Stimulated activated CD8-positive, alpha-beta memory T cell treated with anti-CD3 and anti-CD28 coated beads, Interleukin-2, amount 100 ng/mL, for 48 hours (primary cell): ENCODE measurements around the gene TRAF2.

Experiments
- DNase-seq, 2 donors: peaks; one replicate each; pipeline ENCODE4 v3.0.0-alpha.2; 2020; ENCODE audit warnings: low read depth in 2 of 2

The TRAF2 gene

GRCh38 chr9:136913701-136914438, 27.6 kb downstream of the TRAF2 start:
- no peak for DNase-seq

DNA sequence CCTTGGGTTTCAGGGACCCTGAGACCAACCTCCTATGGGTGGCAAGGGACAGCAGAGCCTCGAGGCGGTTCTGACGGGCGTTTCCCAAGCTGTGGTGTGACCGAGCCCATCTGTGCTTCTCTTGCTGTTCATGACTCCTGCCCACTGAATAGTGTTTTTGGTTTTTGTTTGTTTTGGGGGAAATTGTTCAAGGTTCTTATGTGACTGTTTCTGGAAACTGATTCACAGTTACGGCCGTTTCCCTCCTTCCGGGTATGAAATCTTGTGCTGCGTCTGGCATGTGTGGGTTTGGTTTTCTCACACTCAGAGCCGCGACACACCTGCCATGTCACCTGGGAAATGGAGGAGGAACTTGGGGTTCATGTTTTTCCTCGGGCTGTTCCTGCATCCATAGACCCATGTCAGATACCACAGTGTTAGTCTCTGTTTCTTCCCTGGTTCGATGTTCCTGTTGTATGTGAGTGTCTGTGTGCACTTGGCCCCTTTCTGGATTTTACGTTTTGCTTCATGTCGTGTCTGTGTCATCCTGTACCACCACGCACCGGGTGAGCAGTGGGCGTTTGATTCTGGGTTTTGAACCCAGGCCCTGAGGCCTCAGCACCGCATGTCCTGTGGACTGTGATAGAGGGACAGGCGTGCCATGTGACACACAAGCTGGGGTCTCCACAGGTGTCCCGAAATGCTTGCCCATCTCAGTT, 29.5 kb downstream of the TRAF2 start:
- DNase-seq, result no peak

DNA sequence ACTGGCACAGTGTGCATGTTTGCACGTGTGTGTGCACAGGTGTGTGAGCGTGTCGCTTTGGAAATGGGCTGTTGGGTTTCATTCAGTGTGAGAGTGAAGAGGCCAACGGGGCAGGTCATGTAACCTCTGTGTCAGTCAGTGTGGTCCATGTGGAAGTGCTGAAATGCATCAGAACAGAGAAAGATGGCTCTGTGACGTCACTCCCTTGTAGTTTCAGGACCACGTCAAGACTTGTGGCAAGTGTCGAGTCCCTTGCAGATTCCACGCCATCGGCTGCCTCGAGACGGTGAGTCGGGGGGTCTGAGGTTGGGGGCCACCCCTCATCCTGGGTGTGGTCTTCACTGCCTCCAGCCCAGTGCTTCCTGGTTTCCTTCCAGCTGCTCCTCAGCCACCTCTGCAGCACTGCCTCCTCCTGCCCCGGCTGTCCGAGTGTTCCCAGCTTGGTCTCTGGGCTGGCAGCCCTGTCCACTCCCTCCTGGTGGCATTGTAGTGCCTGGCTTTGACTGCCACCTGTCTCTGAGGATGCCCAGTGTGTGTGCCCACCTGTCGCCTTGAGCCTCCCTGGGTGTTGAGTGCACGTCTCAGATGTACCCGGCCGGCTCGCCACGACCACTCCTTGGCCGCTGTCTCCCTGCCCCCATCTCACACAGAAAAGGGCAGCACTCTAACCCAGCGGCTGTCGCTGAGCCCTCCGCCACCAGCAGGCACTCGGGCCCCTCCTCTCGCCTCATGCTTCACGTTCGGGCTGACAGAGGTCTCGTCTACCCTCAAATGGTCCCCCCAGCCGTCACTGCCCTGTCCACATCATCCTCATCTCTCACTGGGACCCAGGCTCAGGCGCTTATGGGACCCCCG, 30.2 kb downstream of the TRAF2 start:
- no peak for DNase-seq

DNA sequence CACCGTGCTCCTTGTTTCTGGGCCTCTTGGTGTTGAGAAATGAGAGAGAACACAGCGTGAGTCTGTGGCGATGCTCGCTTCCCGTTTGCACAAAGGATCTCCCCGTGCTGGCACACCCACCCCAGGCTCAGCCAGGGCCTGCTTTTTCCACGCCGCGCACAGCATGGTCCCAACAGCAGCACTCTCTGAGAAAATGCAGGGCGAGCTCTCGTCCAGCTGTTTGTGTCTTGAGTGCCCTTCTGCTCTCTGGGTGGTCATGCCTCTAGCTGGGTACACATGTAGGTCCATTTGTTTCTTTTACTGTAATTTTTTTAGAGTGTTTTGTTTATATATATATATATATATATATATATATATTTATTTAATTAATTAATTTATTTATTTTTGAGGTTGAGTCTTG, 31.6 kb downstream of the TRAF2 start:
- no peak for DNase-seq

DNA sequence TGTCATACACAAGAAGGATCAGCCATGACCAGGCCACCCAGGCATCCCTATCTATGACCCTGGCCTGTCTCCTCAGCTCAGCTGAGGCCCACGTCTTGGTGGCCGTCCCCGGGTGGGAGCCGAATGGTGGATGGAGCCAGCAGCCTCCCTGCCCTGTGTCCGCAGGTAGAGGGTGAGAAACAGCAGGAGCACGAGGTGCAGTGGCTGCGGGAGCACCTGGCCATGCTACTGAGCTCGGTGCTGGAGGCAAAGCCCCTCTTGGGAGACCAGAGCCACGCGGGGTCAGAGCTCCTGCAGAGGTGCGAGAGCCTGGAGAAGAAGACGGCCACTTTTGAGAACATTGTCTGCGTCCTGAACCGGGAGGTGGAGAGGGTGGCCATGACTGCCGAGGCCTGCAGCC, 33.8 kb downstream of the TRAF2 start:
- no peak for DNase-seq

DNA sequence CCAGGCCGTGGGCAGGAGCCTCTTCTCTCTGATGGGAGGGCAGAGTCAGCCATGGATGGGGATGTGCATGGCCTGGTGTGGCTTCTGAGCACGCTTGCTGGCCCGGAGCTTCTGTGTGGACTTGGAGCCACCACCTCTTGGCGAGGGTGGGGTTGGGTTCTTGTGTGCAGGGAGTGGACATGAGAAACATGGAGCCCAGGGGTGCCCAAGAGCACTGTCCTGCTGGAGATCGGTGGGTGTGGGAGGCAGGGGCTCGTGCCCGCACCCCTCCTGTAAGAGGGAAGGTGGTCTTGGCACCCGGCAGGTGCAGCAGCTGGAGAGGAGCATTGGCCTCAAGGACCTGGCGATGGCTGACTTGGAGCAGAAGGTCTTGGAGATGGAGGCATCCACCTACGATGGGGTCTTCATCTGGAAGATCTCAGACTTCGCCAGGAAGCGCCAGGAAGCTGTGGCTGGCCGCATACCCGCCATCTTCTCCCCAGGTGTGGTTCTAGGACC, 34.5 kb downstream of the TRAF2 start:
- DNase-seq, result no peak

- no peak for DNase-seq
Measured at GRCh38 chr9:136921307-136921706, 35.0 kb downstream of the TRAF2 start.

GRCh38 chr9:136921718-136922117, 35.4 kb downstream of the TRAF2 start:
- no peak for DNase-seq

DNA sequence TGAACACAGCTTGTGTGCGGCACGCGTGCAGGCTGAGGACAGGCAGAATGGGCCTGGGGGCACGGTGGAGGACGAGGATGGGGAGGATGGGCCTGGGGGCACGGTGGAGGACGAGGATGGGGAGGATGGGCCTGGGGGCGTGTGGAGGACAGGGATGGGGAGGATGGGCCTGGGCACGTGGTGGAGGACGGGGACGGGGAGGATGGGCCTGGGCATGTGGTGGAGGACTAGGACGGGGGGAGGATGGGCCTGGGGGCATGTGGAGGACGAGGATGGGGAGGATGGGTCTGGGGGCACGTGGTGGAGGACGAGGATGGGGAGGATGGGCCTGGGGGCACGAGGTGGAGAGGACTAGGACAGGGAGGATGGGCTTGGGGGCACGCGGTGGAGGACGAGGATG, 36.2 kb downstream of the TRAF2 start:
- no peak for DNase-seq

DNA sequence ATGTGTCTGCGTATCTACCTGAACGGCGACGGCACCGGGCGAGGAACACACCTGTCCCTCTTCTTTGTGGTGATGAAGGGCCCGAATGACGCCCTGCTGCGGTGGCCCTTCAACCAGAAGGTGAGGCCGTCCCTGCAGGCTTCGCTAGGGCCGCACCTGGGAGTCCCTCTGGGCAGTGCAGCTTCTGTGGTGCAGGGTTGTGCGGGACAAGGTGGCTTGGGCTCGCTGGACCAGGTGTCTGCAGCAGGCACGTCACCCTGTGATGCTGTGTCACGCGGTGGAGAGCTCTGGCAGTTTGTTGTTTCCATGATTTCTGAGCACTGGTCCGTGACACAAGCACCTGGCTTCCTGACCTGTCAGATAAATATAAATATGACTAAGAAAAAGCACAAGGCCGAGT, 37.6 kb downstream of the TRAF2 start:
- DNase-seq, result no peak

DNA sequence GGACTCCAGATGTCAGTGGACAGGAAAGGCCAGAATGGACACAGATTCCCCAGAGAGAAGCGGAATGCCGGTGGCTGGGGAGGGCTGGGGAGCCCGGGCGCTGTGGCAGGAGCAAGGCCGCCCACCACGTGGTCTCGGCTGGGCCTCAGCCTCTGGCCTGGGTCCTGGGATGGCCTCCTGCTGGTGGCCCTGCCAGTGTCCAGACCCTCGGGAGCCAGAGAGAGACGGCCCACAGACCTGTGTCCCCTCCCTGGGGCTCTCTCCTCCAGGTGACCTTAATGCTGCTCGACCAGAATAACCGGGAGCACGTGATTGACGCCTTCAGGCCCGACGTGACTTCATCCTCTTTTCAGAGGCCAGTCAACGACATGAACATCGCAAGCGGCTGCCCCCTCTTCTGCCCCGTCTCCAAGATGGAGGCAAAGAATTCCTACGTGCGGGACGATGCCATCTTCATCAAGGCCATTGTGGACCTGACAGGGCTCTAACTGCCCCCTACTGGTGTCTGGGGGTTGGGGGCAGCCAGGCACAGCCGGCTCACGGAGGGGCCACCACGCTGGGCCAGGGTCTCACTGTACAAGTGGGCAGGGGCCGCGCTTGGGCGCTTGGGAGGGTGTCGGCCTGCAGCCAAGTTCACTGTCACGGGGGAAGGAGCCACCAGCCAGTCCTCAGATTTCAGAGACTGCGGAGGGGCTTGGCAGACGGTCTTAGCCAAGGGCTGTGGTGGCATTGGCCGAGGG, 39.3 kb downstream of the TRAF2 start:
- no peak for DNase-seq

GRCh38 chr9:136926154-136926704, 39.9 kb downstream of the TRAF2 start:
- DNase-seq, result no peak

- DNase-seq, result no peak
Measured at GRCh38 chr9:136926749-136927148, 40.4 kb downstream of the TRAF2 start.

GRCh38 chr9:136927343-136928271, 41.3 kb downstream of the TRAF2 start:
- no peak for DNase-seq

DNA sequence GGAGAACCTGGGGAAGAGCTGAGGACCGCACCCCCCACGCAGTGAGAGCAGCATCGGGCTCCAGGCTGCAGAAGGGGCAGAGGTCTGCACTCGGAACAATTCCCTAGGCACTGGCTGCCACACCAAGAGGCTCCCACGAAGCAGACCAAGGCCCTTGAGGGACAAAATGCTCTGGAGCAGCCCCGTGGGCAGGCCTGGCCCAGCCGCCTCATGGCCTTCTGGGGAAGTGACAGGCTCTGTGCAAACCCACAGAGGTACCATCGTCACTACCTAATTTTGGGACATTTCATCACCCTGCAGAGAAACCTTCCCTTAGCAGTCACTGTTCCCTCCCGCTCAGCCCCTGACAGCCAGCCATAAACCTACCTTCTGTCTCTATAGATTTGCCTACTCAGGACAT, 42.3 kb downstream of the TRAF2 start:
- no peak for DNase-seq

DNA sequence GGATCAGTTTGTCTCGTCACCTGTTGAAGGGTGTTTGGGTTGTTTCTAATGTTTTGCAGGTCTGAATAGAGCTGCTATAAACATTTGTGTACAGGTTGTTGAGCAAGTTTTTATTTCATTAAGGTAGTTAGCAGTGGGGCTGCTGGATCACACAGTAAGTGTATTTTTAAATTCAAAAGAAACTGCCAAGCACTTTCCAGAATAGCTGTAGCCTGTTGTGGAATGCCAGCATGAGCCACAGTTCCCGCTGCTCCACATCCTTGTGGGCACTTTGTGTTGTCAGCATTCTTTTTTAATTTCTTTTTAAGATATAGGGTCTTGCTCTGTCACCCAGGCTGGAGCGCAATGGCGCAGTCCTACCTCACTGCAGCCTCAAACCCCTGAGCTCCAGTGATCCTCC, 43.7 kb downstream of the TRAF2 start:
- DNase-seq, result no peak

DNA sequence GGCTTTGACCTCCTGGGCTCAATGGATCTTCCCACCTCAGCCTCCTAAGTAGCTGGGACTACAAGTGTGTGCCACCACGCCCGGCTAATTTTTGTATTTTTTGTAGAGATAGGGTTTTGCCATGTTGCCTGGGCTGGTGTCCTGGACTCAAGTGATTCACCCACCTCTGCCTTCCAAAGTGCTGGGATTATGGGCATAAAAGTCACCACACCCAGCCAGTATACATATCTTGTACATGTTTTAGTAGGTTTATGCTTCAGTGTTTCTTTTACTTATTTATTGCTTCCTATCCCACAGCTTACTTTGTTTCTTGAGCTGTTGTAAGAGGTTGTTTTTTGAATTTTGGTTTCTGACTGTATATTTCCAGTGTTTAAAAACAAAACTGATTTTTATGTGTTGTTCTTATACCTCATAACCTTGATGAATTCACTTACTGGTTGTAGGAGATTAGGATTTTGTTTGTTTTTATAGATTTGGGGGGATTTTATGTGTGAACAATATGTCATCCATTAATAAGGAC, 45.4 kb downstream of the TRAF2 start:
- DNase-seq, result no peak

DNA sequence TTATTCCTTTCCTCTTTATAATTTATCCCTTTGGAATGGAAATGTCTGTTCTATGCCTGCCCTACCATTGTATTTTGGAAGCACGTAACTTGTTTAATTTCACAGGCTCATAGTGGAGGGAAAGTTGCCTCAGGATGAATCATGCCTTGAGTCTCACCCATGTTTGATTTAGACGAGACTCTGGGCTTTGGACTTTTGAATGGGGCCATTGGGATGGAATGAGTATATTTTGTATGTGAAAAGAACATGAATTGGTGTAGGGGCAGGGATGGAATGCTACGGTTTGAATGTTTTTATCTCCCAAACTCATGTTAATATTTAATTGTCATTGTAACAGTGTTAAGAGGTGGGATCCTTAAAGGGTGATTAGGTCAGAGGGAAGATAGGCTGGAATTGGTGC, 48.0 kb downstream of the TRAF2 start:
- no peak for DNase-seq

DNA sequence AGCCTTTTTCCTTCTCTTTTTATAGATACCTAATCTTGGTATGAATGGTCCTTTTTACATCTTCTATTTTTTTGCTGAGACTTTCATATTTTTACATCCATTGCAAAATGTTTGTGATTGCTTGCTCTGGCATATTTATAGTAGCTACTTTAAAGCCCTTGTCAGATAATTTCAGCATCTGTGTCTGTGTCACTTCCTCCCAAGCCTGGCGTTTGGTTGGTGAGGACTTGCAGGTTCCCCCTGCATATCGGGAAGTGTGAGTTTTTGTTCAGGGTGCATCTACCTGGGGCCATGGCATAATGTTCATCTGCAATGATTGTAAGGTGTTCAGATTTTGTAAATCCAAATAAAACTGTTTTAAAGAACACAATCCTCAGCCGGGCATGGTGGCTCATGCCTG, 49.3 kb downstream of the TRAF2 start:
- no peak for DNase-seq

DNA sequence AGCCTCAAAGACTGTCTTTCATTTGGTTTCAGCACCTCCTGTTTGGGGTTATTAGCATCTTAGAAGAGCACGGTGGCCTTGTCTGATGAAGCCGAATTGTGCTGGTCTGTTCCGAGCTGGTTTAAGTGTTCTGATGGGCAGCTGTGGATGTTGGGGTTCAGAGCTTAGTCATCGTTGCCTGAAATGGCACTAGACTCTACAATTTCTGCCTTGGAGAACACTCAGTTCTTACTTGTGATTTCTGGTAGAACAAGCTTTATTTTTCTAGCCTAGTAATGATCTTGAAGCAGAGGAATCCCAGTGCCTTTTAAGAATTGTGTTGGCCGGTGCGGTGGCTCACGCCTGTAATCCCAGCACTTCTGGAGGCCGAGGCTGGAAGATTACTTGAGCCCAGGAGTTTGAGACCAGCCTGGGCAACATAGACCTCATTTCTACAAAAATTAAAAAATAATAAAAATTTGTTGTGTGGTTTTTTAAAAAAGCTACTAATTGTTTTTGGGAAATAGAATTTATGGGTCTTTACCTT, 50.4 kb downstream of the TRAF2 start:
- no peak for DNase-seq
